GM18951 (cell line): ENCODE data around the gene MAGI1.

Source experiments
- POLR2A ChIP-seq: IDR thresholded peaks from 4 replicates; pipeline ENCODE4 v1.6.1; 2011; ENCODE audit warnings: mild to moderate bottlenecking; ENCODE audit not compliant: insufficient read length, insufficient read depth; ENCODE audit errors: extremely low read depth
- in situ Hi-C: fragments of 300-500 bp; cut with MboI; formaldehyde crosslinking; loops from one replicate; pipeline ENCODE4 v1.12.0; 2022; ENCODE audit warnings: low sequenced_read_pairs, mixed read lengths, inconsistent platforms; ENCODE audit not compliant: unreplicated experiment

Gene MAGI1

DNA sequence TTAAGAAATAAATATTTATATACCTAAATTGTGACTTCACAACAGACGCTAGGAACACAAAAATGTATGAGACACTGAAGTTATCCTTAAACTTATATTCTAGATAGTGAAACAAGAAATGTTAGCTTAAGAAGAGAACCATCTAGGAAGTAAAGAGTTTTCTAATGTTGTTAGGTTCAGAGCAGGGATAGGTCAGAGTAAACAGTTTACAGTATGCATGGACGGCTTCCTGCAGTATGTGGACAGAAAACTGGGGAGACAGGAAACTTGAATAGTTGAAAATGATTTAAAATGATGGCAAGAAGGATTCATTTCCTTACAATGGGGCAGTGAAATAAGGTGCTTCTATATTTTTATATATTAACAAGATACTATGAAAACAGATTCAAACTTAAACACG lies 449.8 kb downstream of the MAGI1 start:
- in situ Hi-C loops: no loop called here

DNA sequence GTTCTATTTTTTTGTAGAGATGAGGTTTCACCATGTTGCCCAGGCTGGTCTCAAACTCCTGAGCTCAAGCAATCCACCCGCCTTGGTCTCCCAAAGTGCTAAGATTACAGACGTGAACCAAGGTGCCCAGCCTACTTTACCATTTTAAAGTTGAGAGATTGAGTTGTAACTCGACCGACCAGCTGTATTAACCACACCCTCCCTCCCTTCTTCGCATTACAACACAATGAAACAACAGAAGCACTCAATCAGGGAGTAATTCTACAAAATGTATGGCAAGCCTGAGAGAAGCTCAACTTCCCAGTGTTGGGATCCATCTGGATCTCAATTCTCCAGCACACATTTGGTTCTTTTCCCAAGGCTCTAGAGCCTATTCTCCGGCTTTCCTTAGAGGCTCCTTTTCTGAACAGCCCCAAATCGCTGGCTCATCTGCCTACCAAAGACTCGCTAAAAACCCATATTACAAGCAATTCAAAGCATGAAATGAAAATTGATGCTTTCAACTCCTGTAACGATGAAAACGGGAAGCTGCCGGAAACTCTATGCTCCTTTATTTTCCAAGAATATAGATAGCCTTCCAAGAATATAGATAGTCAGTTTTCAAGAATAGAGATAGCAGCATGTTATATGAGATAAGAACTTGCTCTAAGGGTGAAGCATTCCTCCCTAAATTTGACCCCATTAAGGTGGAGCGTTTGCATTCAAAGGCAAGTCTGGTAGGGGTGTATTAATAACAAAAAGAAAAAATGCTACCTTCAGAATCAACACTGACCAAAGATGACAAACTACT lies 450.9 kb downstream of the MAGI1 start:
- TF ChIP-seq POLR2A: no peak
- in situ Hi-C loops: no loop called here

More for the DNA sequence above, 449.8 kb downstream of the MAGI1 start:
- no peak for TF ChIP-seq POLR2A

DNA sequence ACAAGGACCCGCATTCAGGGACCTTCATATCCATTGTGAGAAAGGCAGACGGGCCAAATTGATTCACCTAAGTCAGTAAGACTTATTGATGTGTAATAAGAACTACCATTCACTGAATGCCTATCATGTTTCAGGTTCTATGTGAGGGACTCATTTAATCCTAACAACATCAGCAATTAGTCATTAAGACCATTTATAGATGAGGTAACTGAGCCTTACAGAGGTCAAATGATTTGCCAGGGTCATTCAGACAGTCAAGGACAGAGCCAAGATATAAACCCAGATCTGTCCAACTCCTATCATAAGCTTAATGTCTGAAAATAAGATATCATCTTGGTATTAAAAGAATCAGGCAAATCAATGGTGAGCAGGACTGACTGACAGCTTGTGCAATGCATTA lies 453.8 kb downstream of the MAGI1 start:
- in situ Hi-C loops: no loop called here
- TF ChIP-seq POLR2A: no peak

DNA sequence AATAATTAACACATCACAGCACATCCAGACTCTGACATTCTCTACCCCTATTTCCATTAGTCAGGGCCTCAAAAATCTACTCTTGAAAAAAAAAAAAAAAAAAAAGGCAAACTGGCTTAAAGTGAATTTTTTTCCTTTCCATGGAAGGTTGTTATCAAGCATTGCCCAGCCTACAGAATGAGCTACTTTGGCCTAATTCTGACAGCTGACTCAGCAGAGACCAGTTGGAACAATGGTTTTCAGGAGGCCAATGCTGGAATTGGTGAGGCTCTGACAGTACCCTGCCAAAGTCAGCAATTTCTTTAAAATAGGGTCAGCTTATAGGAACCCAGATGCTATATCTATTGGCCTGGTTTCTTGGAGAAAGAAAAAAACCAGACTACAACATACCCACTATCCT lies 454.7 kb downstream of the MAGI1 start:
- in situ Hi-C loops: no loop called here
- TF ChIP-seq POLR2A: no peak

DNA sequence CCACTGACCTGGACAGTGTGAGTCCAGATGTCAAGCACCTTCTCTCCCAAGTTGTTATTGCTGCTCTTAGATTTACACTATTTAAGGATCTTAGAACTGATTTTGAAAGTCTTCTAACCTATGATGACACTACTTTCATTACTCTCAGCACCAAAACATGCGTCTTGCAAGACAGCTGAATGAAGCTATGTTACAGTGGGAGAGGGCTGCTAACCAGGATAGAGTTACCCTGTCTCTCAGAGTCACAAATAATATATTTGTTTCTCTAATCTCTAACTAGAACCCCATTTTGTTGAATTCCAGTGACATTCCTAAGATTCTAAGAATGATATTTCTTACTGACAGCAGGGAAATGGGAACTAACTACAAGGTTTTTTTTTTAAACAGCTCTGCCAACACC lies 455.5 kb downstream of the MAGI1 start:
- TF ChIP-seq POLR2A: no peak
- in situ Hi-C loops: no loop called here

DNA sequence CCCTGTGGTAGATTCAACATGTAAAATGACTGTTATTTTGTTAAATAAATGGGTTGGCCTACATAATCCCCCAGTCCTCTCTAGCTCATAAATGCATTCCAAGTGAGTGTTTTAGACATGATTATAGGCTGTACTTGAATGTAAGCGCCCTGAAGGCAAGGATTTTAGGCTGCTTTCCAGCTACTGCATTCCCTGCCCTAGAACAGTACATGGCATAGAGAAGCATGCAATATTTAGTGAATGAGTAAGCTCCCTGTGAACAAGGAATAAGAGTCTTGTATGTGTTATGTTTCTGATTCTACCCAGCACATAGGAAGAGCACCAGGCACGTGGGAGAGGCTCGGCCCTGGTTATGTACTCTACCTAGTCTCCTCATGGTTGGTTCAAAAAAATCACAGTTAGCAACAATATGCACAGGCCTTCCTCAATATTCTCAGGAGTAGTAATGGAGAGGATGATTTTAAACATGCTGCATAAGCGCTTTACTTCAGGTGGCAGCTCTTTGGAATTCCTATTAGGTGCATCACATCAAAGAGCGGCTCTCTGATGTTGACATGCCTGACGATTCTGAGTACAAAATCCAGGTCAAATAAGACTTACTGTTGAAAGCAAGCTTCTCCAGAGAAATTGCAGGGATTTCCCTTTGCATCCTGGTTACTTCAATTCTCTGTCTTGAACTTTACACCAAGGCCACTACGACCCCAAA lies 456.6 kb downstream of the MAGI1 start:
- in situ Hi-C loops: no loop called here
- no peak for TF ChIP-seq POLR2A

- in situ Hi-C loops: no loop called here
- TF ChIP-seq POLR2A: no peak
Measured at GRCh38 chr3:65581313-65581712, 457.4 kb downstream of the MAGI1 start.

DNA sequence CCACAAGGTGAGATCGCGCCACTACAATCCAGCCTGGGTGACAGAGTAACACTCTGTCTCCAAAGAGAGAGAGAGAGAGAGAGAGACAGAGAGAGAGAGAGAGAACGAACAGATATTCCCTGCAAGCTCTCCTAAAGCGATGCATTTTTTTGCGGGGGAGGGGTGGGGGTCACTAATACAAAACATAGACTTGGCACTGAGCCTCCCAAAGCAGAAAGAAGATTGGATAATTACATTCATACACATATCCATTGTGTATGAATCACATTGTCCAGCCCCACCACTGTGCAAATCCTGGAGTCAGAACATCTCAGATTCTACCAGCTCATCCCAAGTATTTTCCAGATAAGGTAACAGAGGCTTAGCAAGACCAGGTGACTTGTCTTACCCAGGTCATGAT lies 459.9 kb downstream of the MAGI1 start:
- TF ChIP-seq POLR2A: no peak
- in situ Hi-C loops: no loop called here

GRCh38 chr3:65577843-65578430 lies 460.8 kb downstream of the MAGI1 start:
- in situ Hi-C loops: no loop called here
- no peak for TF ChIP-seq POLR2A

DNA sequence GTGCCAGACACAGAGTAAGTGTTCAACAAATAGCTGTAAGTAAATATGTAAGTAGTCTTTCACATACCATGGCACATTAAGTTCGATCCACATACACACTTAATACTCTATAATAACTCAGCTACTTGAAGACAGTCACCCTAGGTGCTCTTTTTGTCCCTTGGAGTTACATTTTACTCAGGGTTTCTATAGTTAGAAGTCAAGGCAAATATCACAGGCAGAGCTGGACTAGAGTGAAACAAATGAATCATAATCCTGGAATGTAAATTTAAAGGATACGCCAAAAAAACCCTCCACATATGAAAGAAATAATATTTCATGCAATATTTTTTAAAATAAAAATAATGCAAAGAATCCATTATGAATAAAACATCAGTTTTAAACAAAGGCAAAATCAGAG lies 461.8 kb downstream of the MAGI1 start:
- TF ChIP-seq POLR2A: no peak
- in situ Hi-C loops: no loop called here

DNA sequence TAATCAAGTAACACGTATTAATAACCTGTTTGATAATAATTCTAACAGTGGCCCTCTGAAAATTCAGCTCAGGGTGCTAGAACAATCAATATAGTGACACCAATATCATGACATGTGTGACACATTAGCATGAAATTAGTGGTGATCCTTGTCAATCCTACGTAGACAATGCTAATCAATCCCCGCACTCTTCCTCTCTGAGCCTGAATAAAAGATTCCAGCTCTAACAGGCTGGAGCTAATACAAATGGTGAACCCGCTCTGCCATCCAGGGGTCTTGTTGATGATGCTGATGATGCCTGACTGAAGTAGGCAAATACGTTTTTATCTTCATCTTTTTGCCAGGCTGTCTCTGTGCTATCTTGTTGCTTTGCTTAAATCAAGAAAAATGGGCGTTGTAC lies 462.5 kb downstream of the MAGI1 start:
- no peak for TF ChIP-seq POLR2A
- in situ Hi-C loops: no loop called here

DNA sequence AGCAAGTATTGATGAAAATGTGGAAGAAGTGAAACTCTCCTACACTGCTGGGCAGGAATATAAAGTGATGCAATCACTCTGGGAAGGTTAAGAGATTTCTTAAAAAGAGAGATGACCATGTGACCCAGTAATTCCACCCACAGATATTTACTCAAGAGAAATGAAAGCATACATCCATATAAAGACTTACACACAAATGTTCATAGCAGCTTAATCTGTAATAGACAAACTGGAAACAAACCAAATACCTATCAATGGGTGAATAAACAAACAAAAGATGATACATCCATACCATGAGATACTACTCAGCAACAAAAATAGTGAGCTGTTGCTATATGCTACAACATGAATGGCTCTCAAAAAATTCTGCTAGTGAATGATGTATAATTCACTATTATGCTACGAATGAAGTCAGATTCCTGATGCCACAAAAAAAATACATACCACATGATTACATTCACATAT lies 463.3 kb downstream of the MAGI1 start:
- TF ChIP-seq POLR2A: no peak

GRCh38 chr3:65573548-65574116 lies 465.1 kb downstream of the MAGI1 start:
- TF ChIP-seq POLR2A: no peak
- in situ Hi-C loops: no loop called here

More for the DNA sequence above, 463.3 kb downstream of the MAGI1 start:
- in situ Hi-C loops: no loop called here
